ENCODE data around the gene GHRH.

The GHRH gene

GRCh38 chr20:37295001-37295400, 33.4 kb upstream of the GHRH start:
- no peak overlapping the region for H2AFZ ChIP-seq (ENCODE audit: low read depth, low read length)
- H3K36me3 ChIP-seq (replicated peaks; ENCODE audit: low read depth, low read length): peaks cover 79% of the 10 kb centered on the region
- H3K9ac ChIP-seq (ENCODE audit: low read length): no peak overlapping the region
- H3K4me2 ChIP-seq (ENCODE audit: low read length): 0 out of 2 replicates have a peak overlapping the region, but pooled peaks have one; percentile 1
- H3K4me1 ChIP-seq (ENCODE audit: low read length): peaks cover 30% of the 10 kb centered on the region
- peaks cover 49% of the 10 kb centered on the region for H4K20me1 ChIP-seq (ENCODE audit: insufficient read depth, low read length)
- no peak overlapping the region for H3K4me3 ChIP-seq (ENCODE audit: low read length)
- H3K79me2 ChIP-seq (ENCODE audit: low read length): peaks cover 98% of the 10 kb centered on the region
- H3K27me3 ChIP-seq (ENCODE audit: low read depth, low read length): no peaks in the 10 kb centered on the region
- H3K9me3 ChIP-seq (ENCODE audit: insufficient read depth, low read length): peaks cover 8% of the 10 kb centered on the region; the same call in 1 of the 2 replicates
- H3K27ac ChIP-seq (ENCODE audit: low read length): no peak overlapping the region
- no peak for TF ChIP-seq CTCF (IDR thresholded peaks at IDR 0.05; ENCODE audit: low read depth, low read length)

- H3K4me3 ChIP-seq (ENCODE audit: low read length): no peak overlapping the region
- H3K9me3 ChIP-seq (ENCODE audit: insufficient read depth, low read length): peaks cover 8% of the 10 kb centered on the region; the same call in 1 of the 2 replicates
- peaks cover 45% of the 10 kb centered on the region for H4K20me1 ChIP-seq (ENCODE audit: insufficient read depth, low read length)
- no peak for TF ChIP-seq EZH2phosphoT487 (IDR thresholded peaks at IDR 0.05; ENCODE audit: low read depth)
- TF ChIP-seq CTCF (IDR thresholded peaks at IDR 0.05; ENCODE audit: low read depth, low read length): no peak
- H2AFZ ChIP-seq (ENCODE audit: low read depth, low read length): no peak overlapping the region
- no peak overlapping the region for H3K9ac ChIP-seq (ENCODE audit: low read length)
- H3K79me2 ChIP-seq (ENCODE audit: low read length): peaks cover 98% of the 10 kb centered on the region
- H3K27ac ChIP-seq (ENCODE audit: low read length): peak overlapping the region; percentile 1; the same call in 1 of the 2 replicates
- no peaks in the 10 kb centered on the region for H3K27me3 ChIP-seq (ENCODE audit: low read depth, low read length)
- H3K36me3 ChIP-seq (replicated peaks; ENCODE audit: low read depth, low read length): peaks cover 74% of the 10 kb centered on the region
- H3K4me2 ChIP-seq (ENCODE audit: low read length): 0 out of 2 replicates have a peak overlapping the region, but pooled peaks have one; percentile 1
- peaks cover 30% of the 10 kb centered on the region for H3K4me1 ChIP-seq (ENCODE audit: low read length)
Measured at GRCh38 chr20:37294262-37294981, 32.8 kb upstream of the GHRH start.

GRCh38 chr20:37293301-37293943, 31.8 kb upstream of the GHRH start:
- Histone ChIP-seq H2AFZ (ENCODE audit: low read depth, low read length) (no peak overlapping the region), H3K27me3 (ENCODE audit: low read depth, low read length) (no peaks in the 10 kb centered on the region), H3K4me1 (ENCODE audit: low read length) (peaks cover 35% of the 10 kb centered on the region), H3K9me3 (ENCODE audit: insufficient read depth, low read length) (peaks cover 8% of the 10 kb centered on the region; the same call in 1 of the 2 replicates), H4K20me1 (ENCODE audit: insufficient read depth, low read length) (peaks cover 39% of the 10 kb centered on the region), H3K4me3 (ENCODE audit: low read length) (no peak overlapping the region), H3K27ac (ENCODE audit: low read length) (no peak overlapping the region), H3K4me2 (ENCODE audit: low read length) (no peak overlapping the region), H3K9ac (ENCODE audit: low read length) (no peak overlapping the region), H3K36me3 (replicated peaks; ENCODE audit: low read depth, low read length) (peaks cover 66% of the 10 kb centered on the region), H3K79me2 (ENCODE audit: low read length) (peaks cover 90% of the 10 kb centered on the region)
- no peak for TF ChIP-seq CTCF (IDR thresholded peaks at IDR 0.05; ENCODE audit: low read depth, low read length)
- TF ChIP-seq EZH2phosphoT487 (IDR thresholded peaks at IDR 0.05; ENCODE audit: low read depth): no peak

- peak overlapping the region; percentile 71 for H3K4me2 ChIP-seq (ENCODE audit: low read length)
- peaks cover 38% of the 10 kb centered on the region for H3K4me1 ChIP-seq (ENCODE audit: low read length)
- H3K79me2 ChIP-seq (ENCODE audit: low read length): peaks cover 73% of the 10 kb centered on the region
Measured at GRCh38 chr20:37291724-37292126, 30.1 kb upstream of the GHRH start.

More at GRCh38 chr20:37291724-37292126, 30.1 kb upstream of the GHRH start:
- peaks cover 8% of the 10 kb centered on the region; the same call in 1 of the 2 replicates for H3K9me3 ChIP-seq (ENCODE audit: insufficient read depth, low read length)
- peaks cover 28% of the 10 kb centered on the region for H4K20me1 ChIP-seq (ENCODE audit: insufficient read depth, low read length)
- TF ChIP-seq CTCF (IDR thresholded peaks at IDR 0.05; ENCODE audit: low read depth, low read length): no peak
- TF ChIP-seq EZH2phosphoT487 (IDR thresholded peaks at IDR 0.05; ENCODE audit: low read depth): no peak
- H3K27ac ChIP-seq (ENCODE audit: low read length): no peak overlapping the region
- no peaks in the 10 kb centered on the region for H3K27me3 ChIP-seq (ENCODE audit: low read depth, low read length)
- H3K4me3 ChIP-seq (ENCODE audit: low read length): peak overlapping the region; percentile 83; the same call in 1 of the 2 replicates
- H2AFZ ChIP-seq (ENCODE audit: low read depth, low read length): no peak overlapping the region
- H3K9ac ChIP-seq (ENCODE audit: low read length): no peak overlapping the region
- peaks cover 55% of the 10 kb centered on the region for H3K36me3 ChIP-seq (replicated peaks; ENCODE audit: low read depth, low read length)
